Duodenal mucosa (tissue), 2 donors: ENCODE data around the gene C3orf38.
"Not testable (repeated sequence)": the region's sequence is repeated elsewhere in the genome, so short reads cannot be mapped to it uniquely, and the experiment has no call there.

Experiments used
- H3K27ac ChIP-seq: one replicate; pipeline ENCODE4 v1.7.0; 2013; ENCODE audit warnings: low read depth, low read length
- H3K27me3 ChIP-seq, 2 donors: one replicate each; pipeline ENCODE4 v1.7.0; 2013; ENCODE audit warnings: low read length in 2 of 2, control low read depth in 1 of 2; ENCODE audit not compliant: insufficient read depth in 2 of 2, control insufficient read depth in 1 of 2
- H3K36me3 ChIP-seq, 2 donors: one replicate each; pipeline ENCODE4 v1.7.0; 2013; ENCODE audit warnings: low read length in 2 of 2, control low read depth in 1 of 2; ENCODE audit not compliant: insufficient read depth in 2 of 2, control insufficient read depth in 1 of 2
- H3K4me1 ChIP-seq, 2 donors: one replicate each; pipeline ENCODE4 v1.7.0; 2013; ENCODE audit warnings: low read length in 2 of 2, control low read depth in 1 of 2; ENCODE audit not compliant: insufficient read depth in 2 of 2, control insufficient read depth in 1 of 2
- H3K4me3 ChIP-seq, 2 donors: one replicate each; pipeline ENCODE4 v1.7.0; 2013; ENCODE audit warnings: low read length in 2 of 2, low read depth in 1 of 2
- H3K9ac ChIP-seq, 2 donors: one replicate each; pipeline ENCODE4 v1.7.0; 2013; ENCODE audit warnings: low read length in 2 of 2, low read depth in 1 of 2
- H3K9me3 ChIP-seq, 2 donors: one replicate each; pipeline ENCODE4 v1.7.0; 2013; ENCODE audit warnings: low read length in 2 of 2, control low read depth in 1 of 2; ENCODE audit not compliant: control insufficient read depth in 1 of 2

The C3orf38 gene

DNA sequence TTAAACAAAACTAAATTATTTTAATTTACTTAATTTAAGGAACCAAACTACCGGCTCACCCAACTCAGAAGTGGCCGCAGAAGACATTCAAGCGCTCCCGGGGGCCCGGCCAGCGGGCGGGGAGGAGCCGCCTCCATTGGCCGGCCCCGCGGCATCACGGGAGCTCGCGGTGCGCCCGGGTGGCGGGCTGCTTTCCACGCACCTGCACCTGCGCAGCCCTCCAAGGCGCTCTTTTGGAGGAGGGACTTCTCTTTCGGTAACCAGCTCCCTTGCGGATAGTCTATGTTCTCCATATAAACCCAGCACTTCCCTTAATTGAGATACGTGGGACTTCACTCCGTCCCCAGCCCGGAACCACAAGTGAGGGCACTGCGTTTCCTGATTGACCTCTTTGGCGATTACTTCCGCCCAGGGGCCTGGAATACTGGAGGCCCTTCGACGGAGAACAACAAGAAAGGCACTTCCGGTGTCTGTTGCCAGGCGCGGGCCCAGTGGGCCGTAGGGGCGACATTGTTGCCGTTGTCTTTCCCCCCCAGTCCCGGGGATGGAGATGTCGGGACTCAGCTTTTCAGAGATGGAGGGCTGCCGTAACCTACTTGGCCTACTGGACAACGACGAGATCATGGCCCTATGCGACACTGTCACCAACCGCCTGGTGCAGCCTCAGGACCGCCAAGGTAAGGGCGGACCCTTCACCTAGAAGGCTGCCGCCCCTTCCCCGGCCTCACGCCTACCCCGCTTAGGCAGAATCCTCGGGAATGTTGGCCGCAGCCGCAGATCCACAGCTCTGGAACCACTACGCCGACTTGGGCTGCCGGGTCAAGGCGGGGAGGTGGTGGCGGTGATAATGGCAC, at the start of gene C3orf38:
C3orf38 (plus strand) TSS at position 451 of the 854 bp plus-strand sequence; CDS start at position 545, 94 bp downstream.
- Histone ChIP-seq H3K27me3 (no peaks in the 10 kb centered on the region), H3K27ac (peak within 1 kb of the TSS; percentile 97), H3K4me3 (peak within 1 kb of the TSS; percentile 98), H3K36me3 (peaks cover 5 to 13% of the 10 kb centered on the region in 2 donors), H3K4me1 (peaks cover 22 to 28% of the 10 kb centered on the region in 2 donors), H3K9ac (peak within 1 kb of the TSS; percentile 98 to 99), H3K9me3 (no peaks in the 10 kb centered on the region)

DNA sequence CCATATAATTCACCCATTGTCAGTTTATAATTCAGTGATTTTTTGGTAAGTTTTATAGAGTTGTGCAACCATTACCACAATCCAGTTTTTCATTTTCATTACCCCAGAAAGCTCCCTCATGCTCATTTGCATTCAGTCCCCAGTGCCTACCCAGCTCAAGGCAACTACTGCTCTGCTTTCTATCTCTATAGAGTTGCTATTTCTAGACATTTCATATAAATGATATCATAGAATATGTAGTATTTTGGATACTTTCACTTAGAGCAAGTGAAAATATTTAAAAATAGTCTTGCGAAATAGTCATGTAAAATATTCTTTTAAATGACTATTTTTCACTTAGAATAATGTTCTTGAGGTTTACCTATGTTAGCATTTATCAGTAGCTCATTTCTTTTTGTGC, 48.6 kb upstream of the C3orf38 start:
- Histone ChIP-seq H3K9ac (no peak overlapping the region), H3K9me3 (no peaks in the 10 kb centered on the region), H3K4me1 (no peaks in the 10 kb centered on the region), H3K27ac (no peak overlapping the region), H3K36me3 (no peaks in the 10 kb centered on the region), H3K4me3 (no peak overlapping the region), H3K27me3 (no peaks in the 10 kb centered on the region)

DNA sequence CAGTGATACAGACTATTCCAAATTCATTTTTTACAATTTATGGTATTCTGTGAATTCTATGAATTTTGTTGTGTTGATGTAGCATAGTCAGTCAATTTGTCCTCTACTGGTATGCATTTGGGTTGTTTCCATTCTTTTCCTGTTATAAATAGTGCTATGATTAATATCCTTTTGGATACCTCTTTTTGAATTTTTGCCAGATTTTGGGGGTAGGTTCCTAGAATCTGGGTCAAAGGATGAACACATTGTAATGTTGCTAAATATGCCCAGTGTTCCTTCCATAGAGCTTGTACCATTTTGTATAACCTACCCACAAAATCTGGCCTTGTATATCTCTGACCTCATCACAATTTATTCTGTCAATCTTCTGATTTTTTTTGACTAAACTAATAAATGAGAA, 44.4 kb upstream of the C3orf38 start:
- Histone ChIP-seq H3K4me3 (no peak overlapping the region), H3K27me3 (no peaks in the 10 kb centered on the region), H3K27ac (no peak overlapping the region), H3K9ac (no peak overlapping the region), H3K4me1 (no peaks in the 10 kb centered on the region), H3K9me3 (no peaks in the 10 kb centered on the region), H3K36me3 (no peaks in the 10 kb centered on the region)

DNA sequence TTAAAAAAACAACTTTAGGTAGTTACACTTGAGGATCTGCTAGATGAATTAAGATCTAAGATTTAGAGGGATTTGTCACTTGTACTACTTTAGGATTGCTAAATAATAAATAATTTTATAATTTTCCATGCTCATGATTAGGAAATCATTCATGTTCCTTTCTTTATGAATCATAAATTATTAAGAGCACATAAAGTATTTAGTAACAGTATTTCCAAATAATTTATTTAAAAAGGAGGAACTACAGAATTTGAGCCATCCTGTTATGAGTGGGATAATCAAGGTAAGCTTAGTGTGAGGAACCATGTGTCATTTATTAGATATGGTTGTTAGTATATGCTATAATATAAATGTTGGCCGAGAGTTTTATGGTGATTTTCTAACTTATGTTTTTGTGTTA, 37.5 kb upstream of the C3orf38 start:
- Histone ChIP-seq H3K36me3 (peaks cover 0 to 7% of the 10 kb centered on the region in 2 donors), H3K27me3 (no peaks in the 10 kb centered on the region), H3K9ac (no peak overlapping the region)

DNA sequence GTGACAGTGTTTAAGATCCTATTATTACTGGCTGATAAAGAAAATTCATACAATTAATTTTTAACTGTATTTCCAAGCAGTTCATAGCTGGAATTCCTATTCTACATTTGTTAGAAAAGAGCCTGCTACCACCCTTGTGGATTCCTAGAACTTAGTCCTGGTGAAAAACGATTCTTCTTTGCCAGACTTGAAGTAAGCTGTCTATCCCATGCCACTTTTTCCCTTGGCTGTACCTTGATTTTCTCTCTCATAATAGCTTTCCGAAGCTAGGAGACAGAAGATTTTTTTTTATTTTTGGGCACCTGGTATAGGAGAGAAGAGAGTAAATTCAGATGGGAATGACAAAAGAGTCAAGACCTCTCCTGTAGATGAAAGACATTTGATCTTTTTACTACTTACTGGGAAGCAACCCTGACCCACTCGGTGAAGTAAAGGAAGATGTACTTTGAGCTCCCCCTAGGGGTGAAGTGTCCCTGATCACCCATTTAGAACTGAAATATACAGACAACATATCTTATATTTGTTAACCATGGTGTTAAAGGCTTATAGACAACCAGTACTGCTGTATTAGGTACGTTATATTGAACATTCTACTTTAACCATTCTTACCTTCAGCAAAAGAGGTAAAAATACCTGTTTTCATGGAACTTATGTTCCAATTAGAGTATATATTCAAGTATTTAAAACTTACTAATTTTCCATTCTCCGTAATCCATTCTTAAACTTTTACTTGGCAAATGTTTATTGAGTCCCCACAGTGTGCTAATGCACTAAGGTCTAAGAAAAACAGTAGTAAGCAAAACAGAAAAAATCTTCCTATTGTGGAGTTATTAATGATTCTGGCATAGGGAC, 36.2 kb upstream of the C3orf38 start:
- H3K27ac ChIP-seq, result no peak overlapping the region
- H3K4me3 ChIP-seq, result no peak overlapping the region
- peaks cover 0 to 7% of the 10 kb centered on the region in 2 donors for H3K36me3 ChIP-seq
- H3K9me3 ChIP-seq, result no peaks in the 10 kb centered on the region
- no peak overlapping the region for H3K9ac ChIP-seq
- peaks cover 0 to 5% of the 10 kb centered on the region in 2 donors for H3K4me1 ChIP-seq
- no peaks in the 10 kb centered on the region for H3K27me3 ChIP-seq

More for the DNA sequence above, 37.5 kb upstream of the C3orf38 start:
- H3K9me3 ChIP-seq, result no peaks in the 10 kb centered on the region
- H3K27ac ChIP-seq, result no peak overlapping the region
- H3K4me1 ChIP-seq, result peaks cover 0 to 5% of the 10 kb centered on the region in 2 donors
- no peak overlapping the region for H3K4me3 ChIP-seq

DNA sequence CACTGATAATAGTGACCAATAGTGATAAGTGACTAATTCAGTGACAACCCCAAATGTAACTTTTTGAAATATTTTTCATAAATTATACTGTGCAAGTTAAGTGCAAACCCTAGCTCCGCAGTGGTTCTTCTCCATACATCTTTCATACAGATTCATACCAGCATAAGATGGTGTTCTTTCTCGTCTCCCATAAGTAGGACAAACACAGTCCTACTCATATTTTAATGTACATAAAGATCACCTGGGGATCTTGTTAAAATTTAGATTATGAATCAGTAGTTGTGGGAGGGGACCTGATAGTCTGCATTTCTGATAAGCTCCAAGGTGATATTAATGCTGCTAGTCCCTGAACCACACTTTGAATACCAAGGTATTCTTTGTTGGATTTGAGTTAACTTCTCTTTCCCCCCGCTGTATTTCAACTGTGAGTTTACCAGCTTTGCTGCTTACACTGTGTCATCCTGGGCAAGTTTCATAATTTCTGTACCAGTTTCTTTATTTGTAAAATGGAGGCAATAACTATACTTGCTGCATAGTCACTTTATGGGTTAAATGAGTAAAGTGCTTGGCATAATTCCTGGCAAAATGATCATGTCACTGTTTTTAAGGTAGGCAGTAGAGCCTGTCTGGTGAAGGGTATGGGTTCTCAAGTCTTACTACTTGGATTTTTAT, 34.7 kb upstream of the C3orf38 start:
- no peak overlapping the region for H3K9ac ChIP-seq
- H3K27ac ChIP-seq, result no peak overlapping the region
- peaks cover 0 to 7% of the 10 kb centered on the region in 2 donors for H3K36me3 ChIP-seq
- H3K9me3 ChIP-seq, result no peaks in the 10 kb centered on the region
- H3K4me3 ChIP-seq, result no peak overlapping the region
- peaks cover 0 to 5% of the 10 kb centered on the region in 2 donors for H3K4me1 ChIP-seq
- no peaks in the 10 kb centered on the region for H3K27me3 ChIP-seq

DNA sequence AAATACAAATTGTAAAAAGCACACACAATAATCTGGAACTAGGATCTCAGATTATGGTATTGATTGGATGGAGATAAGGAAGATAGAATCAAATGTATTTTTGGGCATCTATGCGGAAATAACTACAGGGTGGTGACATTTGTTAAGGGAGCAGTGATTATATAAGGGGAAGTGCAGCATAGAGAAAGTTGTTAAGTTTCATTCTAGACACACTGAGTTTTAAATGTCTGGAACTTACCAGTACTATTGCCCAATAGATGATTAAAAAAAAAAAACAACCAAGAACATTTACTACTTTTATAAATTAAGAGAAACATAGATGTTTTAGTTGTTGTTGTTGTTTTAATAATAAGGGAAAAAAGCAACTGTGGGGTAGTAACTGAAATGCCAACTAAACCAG, 32.1 kb upstream of the C3orf38 start:
- H3K4me3 ChIP-seq, result no peak overlapping the region
- H3K27me3 ChIP-seq, result no peaks in the 10 kb centered on the region
- H3K36me3 ChIP-seq, result peaks cover 0 to 7% of the 10 kb centered on the region in 2 donors
- H3K4me1 ChIP-seq, result peaks cover 0 to 5% of the 10 kb centered on the region in 2 donors
- H3K9ac ChIP-seq, result no peak overlapping the region
- H3K9me3 ChIP-seq, result no peaks in the 10 kb centered on the region
- no peak overlapping the region for H3K27ac ChIP-seq

DNA sequence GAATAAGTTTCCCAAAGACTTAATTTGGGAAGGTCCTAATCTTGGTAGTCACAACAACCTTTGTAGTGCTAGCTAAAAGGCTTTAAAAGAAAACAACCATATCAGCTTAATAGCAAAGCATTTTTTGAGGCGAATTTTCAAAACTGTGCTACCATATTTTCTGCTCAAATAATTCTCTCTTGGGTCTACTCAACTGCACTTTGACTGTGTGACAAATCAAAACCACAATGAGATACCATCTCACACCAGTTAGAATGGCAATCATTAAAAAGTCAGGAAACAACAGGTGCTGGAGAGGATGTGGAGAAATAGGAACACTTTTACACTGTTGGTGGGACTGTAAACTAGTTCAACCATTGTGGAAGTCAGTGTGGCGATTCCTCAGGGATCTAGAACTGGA, 31.2 kb upstream of the C3orf38 start:
- not testable (repeated sequence) for H3K4me1 ChIP-seq, H3K4me3 ChIP-seq, H3K27me3 ChIP-seq, H3K36me3 ChIP-seq, H3K9me3 ChIP-seq, H3K9ac ChIP-seq, H3K27ac ChIP-seq

DNA sequence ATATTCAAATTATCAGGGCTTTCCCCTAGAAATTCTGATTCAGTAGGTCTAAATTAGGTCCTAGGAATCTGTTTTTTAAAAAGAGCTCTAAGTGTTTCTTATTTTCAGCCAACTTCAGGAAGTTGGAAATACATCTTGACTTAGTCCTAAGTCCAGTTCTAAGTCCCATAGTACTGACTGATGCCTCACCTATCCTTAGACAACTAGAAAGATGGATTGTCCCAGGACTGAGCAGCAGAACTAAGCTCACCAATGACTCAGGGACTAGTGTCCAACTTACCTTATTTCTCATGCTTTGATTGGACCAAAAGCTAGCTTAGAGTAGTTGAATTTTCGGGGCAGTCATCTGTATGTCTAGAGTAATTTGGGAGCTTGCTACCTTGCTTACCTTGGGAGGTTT, 26.2 kb upstream of the C3orf38 start:
- Histone ChIP-seq H3K9ac (no peak overlapping the region), H3K27ac (no peak overlapping the region), H3K9me3 (no peaks in the 10 kb centered on the region)

More for the DNA sequence above, 26.2 kb upstream of the C3orf38 start:
- Histone ChIP-seq H3K4me3 (no peak overlapping the region), H3K4me1 (no peaks in the 10 kb centered on the region), H3K27me3 (no peaks in the 10 kb centered on the region), H3K36me3 (no peaks in the 10 kb centered on the region)
